Measurements from ENCODE around the gene SLC5A11. TPM values are rescaled to one million over a fixed set of nuclear protein-coding genes. Genes with fewer than 3 reads are reported as not detected.

The SLC5A11 gene
- polyA plus RNA-seq, 2 of the 4 experiments (the other 2 are of a cell fraction) = 0.40 to 0.43 TPM

- no peak for ATAC-seq
- FAIRE-seq = no peak
Observed at GRCh38 chr16:24801761-24802302, 43.9 kb upstream of the SLC5A11 start.

GRCh38 chr16:24805484-24805883 lies 40.3 kb upstream of the SLC5A11 start:
- Histone ChIP-seq H3K27ac (no peak overlapping the region), H3K4me3 (no peak overlapping the region), H3K9me3 (no peaks in the 10 kb centered on the region), H3K4me1 (no peaks in the 10 kb centered on the region), H3K4me2 (no peak overlapping the region)
- no peak for DNase-seq (ENCODE audit: low read depth in 1 of 2, low spot score in 1 of 2)
- CTCF ChIA-PET = interaction anchor here (1.6 kb wide), 1 partner anchor 8 kb away, joined by 4 read pairs; no protein-coding TSS in a partner anchor
- POLR2A ChIA-PET = no interaction called here
- WGBS (ENCODE audit: missing lambda C conversion rate) = 90% methylated on average over 5 of the region's 5 CpGs
- FAIRE-seq = peak; percentile 7
- ATAC-seq = no peak
- TF ChIP-seq NR3C1 (IDR thresholded peaks at IDR 0.05) (no peak), HEYL (CRISPR knock-in tag; IDR thresholded peaks at IDR 0.05) (no peak), MAFK (IDR thresholded peaks at IDR 0.05; ENCODE audit: partially characterized antibody) (no peak)

More at GRCh38 chr16:24801761-24802302, 43.9 kb upstream of the SLC5A11 start:
- ChIA-PET CTCF (interaction anchor here (1.0 to 2.2 kb wide), 10 partner anchors 9 to 285 kb away, joined by 3 to 10 read pairs (median 4); no protein-coding TSS in a partner anchor), POLR2A (no interaction called here)
- no peaks in the 10 kb centered on the region for H3K4me1 ChIP-seq
- no peak for TF ChIP-seq MAFK (IDR thresholded peaks at IDR 0.05; ENCODE audit: partially characterized antibody)
- no peak for TF ChIP-seq RAD21 (conservative IDR thresholded peaks at IDR 0.05 in 1 of 2, IDR thresholded peaks at IDR 0.05 in 1 of 2)
- no peak for TF ChIP-seq POLR2AphosphoS2 (conservative IDR thresholded peaks at IDR 0.05; ENCODE audit: low read length)
- no peak for TF ChIP-seq EHMT2 (IDR thresholded peaks at IDR 0.05; ENCODE audit: low read depth)
- TF ChIP-seq CHD4 (IDR thresholded peaks at IDR 0.05; ENCODE audit: borderline replicate concordance) = no peak
- TF ChIP-seq RARB (CRISPR knock-in tag; IDR thresholded peaks at IDR 0.05) = no peak
- TF ChIP-seq FOSB (CRISPR knock-in tag; IDR thresholded peaks at IDR 0.05) = no peak
- TF ChIP-seq KDM5A (IDR thresholded peaks at IDR 0.05) = no peak
- no peak for TF ChIP-seq BCL3 (IDR thresholded peaks at IDR 0.05)
- TF ChIP-seq SREBF2 (IDR thresholded peaks at IDR 0.05) = no peak
- no peak overlapping the region for H3K4me2 ChIP-seq
- no peak overlapping the region for H3K27ac ChIP-seq
- H3K9me3 ChIP-seq = no peaks in the 10 kb centered on the region
- DNase-seq (ENCODE audit: low read depth in 1 of 2, low spot score in 1 of 2) = no peak
- 84% methylated on average over 3 of the region's 3 CpGs for WGBS (ENCODE audit: missing lambda C conversion rate)
- H3K4me3 ChIP-seq = no peak overlapping the region

GRCh38 chr16:24807301-24807700 lies 38.5 kb upstream of the SLC5A11 start:
- WGBS (ENCODE audit: missing lambda C conversion rate) = 75% methylated on average over 1 of the region's 1 CpG
- Histone ChIP-seq H3K4me3 (no peak overlapping the region), H3K4me2 (no peak overlapping the region), H3K9me3 (no peaks in the 10 kb centered on the region), H3K4me1 (no peaks in the 10 kb centered on the region), H3K27ac (no peak overlapping the region)
- DNase-seq (ENCODE audit: low read depth in 1 of 2, low spot score in 1 of 2) (no peak), FAIRE-seq (no peak), ATAC-seq (no peak)
- ChIA-PET POLR2A (no interaction called here), CTCF (interaction anchor here (0.6 to 1.5 kb wide), 4 partner anchors 20 to 92 kb away, joined by 3 to 5 read pairs (median 4); no protein-coding TSS in a partner anchor)
- TF ChIP-seq POLR2AphosphoS2 (conservative IDR thresholded peaks at IDR 0.05; ENCODE audit: low read length) (no peak), POLR2A (IDR thresholded peaks at IDR 0.05; ENCODE audit: low read length) (no peak), ATOH8 (CRISPR knock-in tag; IDR thresholded peaks at IDR 0.05; ENCODE audit: low read depth) (no peak), RARB (CRISPR knock-in tag; IDR thresholded peaks at IDR 0.05) (no peak), TP53 (CRISPR knock-in tag; IDR thresholded peaks at IDR 0.05) (no peak), RAD21 (conservative IDR thresholded peaks at IDR 0.05 in 1 of 2, IDR thresholded peaks at IDR 0.05 in 1 of 2) (no peak), ZNF302 (CRISPR knock-in tag; IDR thresholded peaks at IDR 0.05) (no peak), CTCF (IDR thresholded peaks at IDR 0.05) (no peak), HES2 (IDR thresholded peaks at IDR 0.05) (no peak), REST (IDR thresholded peaks at IDR 0.05) (no peak), RNF2 (IDR thresholded peaks at IDR 0.05; ENCODE audit: borderline replicate concordance, low read depth) (no peak), MAZ (IDR thresholded peaks at IDR 0.05; ENCODE audit: borderline replicate concordance, low read depth, low read length) (no peak), PBX3 (IDR thresholded peaks at IDR 0.05) (no peak), FOXS1 (CRISPR knock-in tag; IDR thresholded peaks at IDR 0.05) (no peak)

Data from A549 (cell line).